IMR-90 (cell line): ENCODE results near the gene POLR1A. TPM values are rescaled to one million over a fixed set of nuclear protein-coding genes. Genes with fewer than 3 reads are reported as not detected.

Source experiments
- ATAC-seq: fragments of 200-7000 bp; cut with Tn5 transposase; 2 replicates; pipeline ENCODE4 v1.9.1; 2020; ENCODE audit warnings: low read depth, mild to moderate bottlenecking, moderate library complexity
- BruUV-seq: library from RNA; stranded (reverse); fragments of 400-500 nt; replicated peaks from 2 replicates; lab custom pipeline; 2021; lab: Mats Ljungman, UMichigan
- CTCF ChIA-PET: fragments of 300-600 bp; formaldehyde crosslinking; extraction: SDS; loops from one replicate; lab custom pipeline; 2021; ENCODE audit warnings: antibody characterized with exemption; lab: Yijun Ruan, JAX
- POLR2A ChIA-PET: fragments of 300-600 bp; sonication (Branson Sonifier 250); formaldehyde crosslinking; loops from one replicate; lab custom pipeline; 2022; ENCODE audit warnings: antibody characterized with exemption; ENCODE audit not compliant: unreplicated experiment; lab: Charles Lee
- DNase-seq: peaks from one replicate; pipeline ENCODE4 v3.0.0; 2013
- H2AFZ ChIP-seq: replicated peaks from 2 replicates; pipeline ENCODE3; 2013; ENCODE audit warnings: low read length, mild to moderate bottlenecking; ENCODE audit not compliant: poor library complexity
- H2AK5ac ChIP-seq: 2 replicates; pipeline ENCODE4 v1.6.1; 2013; ENCODE audit warnings: low read depth, low read length, inconsistent platforms
- H2AK9ac ChIP-seq: replicated peaks from 2 replicates; pipeline ENCODE3; 2013; ENCODE audit warnings: mild to moderate bottlenecking, low read depth, low read length, moderate library complexity; ENCODE audit not compliant: poor library complexity
- H2BK120ac ChIP-seq: 2 replicates; pipeline ENCODE4 v1.6.1; 2013; ENCODE audit warnings: low read depth, low read length, inconsistent platforms
- H2BK15ac ChIP-seq: 3 replicates; pipeline ENCODE4 v1.6.1; 2013; ENCODE audit warnings: low read depth, low read length, inconsistent platforms
- H2BK20ac ChIP-seq: 2 replicates; pipeline ENCODE4 v1.6.1; 2013; ENCODE audit warnings: low read depth, mild to moderate bottlenecking, inconsistent platforms, low read length, moderate library complexity
- H2BK5ac ChIP-seq: 2 replicates; pipeline ENCODE4 v1.6.1; 2013; ENCODE audit warnings: mild to moderate bottlenecking, low read depth, low read length, inconsistent platforms; ENCODE audit not compliant: poor library complexity, severe bottlenecking
- H3K14ac ChIP-seq: replicated peaks from 2 replicates; pipeline ENCODE4 v1.6.1; 2013; ENCODE audit warnings: low read depth, low read length, inconsistent platforms
- H3K18ac ChIP-seq: 2 replicates; pipeline ENCODE4 v1.6.1; 2013; ENCODE audit warnings: low read depth, low read length, control low read depth
- H3K23ac ChIP-seq: 2 replicates; pipeline ENCODE4 v1.6.1; 2013; ENCODE audit warnings: low read depth, low read length, inconsistent platforms
- H3K27ac ChIP-seq: 2 replicates; pipeline ENCODE4 v1.5.1; 2013; ENCODE audit warnings: mild to moderate bottlenecking, control low read depth, low read length; ENCODE audit not compliant: insufficient read depth
- H3K27me3 ChIP-seq: 2 replicates; pipeline ENCODE4 v1.6.1; 2013; ENCODE audit warnings: low read length; ENCODE audit not compliant: control insufficient read depth, insufficient read depth
- H3K36me3 ChIP-seq: 2 replicates; pipeline ENCODE4 v1.6.1; 2013; ENCODE audit warnings: low read length, mixed read lengths; ENCODE audit not compliant: control insufficient read depth, insufficient read depth
- H3K4ac ChIP-seq: 2 replicates; pipeline ENCODE4 v1.6.1; 2013; ENCODE audit warnings: low read depth, low read length, inconsistent platforms
- H3K4me1 ChIP-seq: 2 replicates; pipeline ENCODE4 v1.6.1; 2013; ENCODE audit warnings: low read length, mixed read lengths; ENCODE audit not compliant: control insufficient read depth, insufficient read depth
- H3K4me2 ChIP-seq: 2 replicates; pipeline ENCODE4 v1.6.1; 2013; ENCODE audit warnings: low read depth, mild to moderate bottlenecking, control low read depth, low read length, moderate library complexity
- H3K4me3 ChIP-seq: 2 replicates; pipeline ENCODE4 v1.5.1; 2013; ENCODE audit warnings: low read depth, mild to moderate bottlenecking, control low read depth, low read length, moderate library complexity; ENCODE audit not compliant: insufficient read depth
- H3K56ac ChIP-seq: 2 replicates; pipeline ENCODE4 v1.6.1; 2013; ENCODE audit warnings: low read length, inconsistent platforms; ENCODE audit not compliant: insufficient read depth; ENCODE audit errors: extremely low read depth
- H3K79me1 ChIP-seq, 2 experiments: 2 replicates each; pipeline ENCODE4 v1.6.1; 2013; ENCODE audit warnings: low read length in 2 of 2, inconsistent platforms in 1 of 2, low read depth in 1 of 2
- H3K9ac ChIP-seq: 2 replicates; pipeline ENCODE4 v1.6.1; 2013; ENCODE audit warnings: low read depth, low read length, control low read depth
- H3K9me1 ChIP-seq: 2 replicates; pipeline ENCODE4 v1.6.1; 2013; ENCODE audit warnings: low read length, inconsistent platforms; ENCODE audit not compliant: insufficient read depth
- H3K9me3 ChIP-seq: 2 replicates; pipeline ENCODE4 v1.6.1; 2013; ENCODE audit warnings: low read length; ENCODE audit not compliant: control insufficient read depth, insufficient read depth
- H4K20me1 ChIP-seq: 2 replicates; pipeline ENCODE4 v1.6.1; 2013; ENCODE audit warnings: low read length, inconsistent platforms; ENCODE audit not compliant: insufficient read depth
- H4K5ac ChIP-seq: 2 replicates; pipeline ENCODE4 v1.6.1; 2013; ENCODE audit warnings: mild to moderate bottlenecking, low read depth, low read length, control low read depth
- H4K8ac ChIP-seq, 2 experiments: 2 replicates each; pipeline ENCODE4 v1.6.1; 2013; ENCODE audit warnings: low read depth in 2 of 2, low read length in 2 of 2, control low read depth in 1 of 2, inconsistent platforms in 1 of 2
- H4K91ac ChIP-seq: 2 replicates; pipeline ENCODE4 v1.6.1; 2013; ENCODE audit warnings: low read depth, low read length, inconsistent platforms; ENCODE audit not compliant: insufficient read depth
- BHLHE40 ChIP-seq: fragments of 150-350 bp; IDR thresholded peaks from 2 replicates; pipeline ENCODE4 v1.6.1; 2016; ENCODE audit warnings: mild to moderate bottlenecking, low read depth, low read length
- CEBPB ChIP-seq: IDR thresholded peaks from 2 replicates; pipeline ENCODE4 v1.6.1; 2012; ENCODE audit warnings: low read depth, low read length, improper control_type of control experiment
- CHD1 ChIP-seq: IDR thresholded peaks from 2 replicates; pipeline ENCODE4 v1.6.1; 2012; ENCODE audit warnings: low read depth, low read length, improper control_type of control experiment
- CTCF ChIP-seq: conservative IDR thresholded peaks from 2 replicates; pipeline ENCODE4 v1.5.1; 2012; ENCODE audit warnings: mild to moderate bottlenecking, low read depth, low read length, improper control_type of control experiment
- ELK1 ChIP-seq: fragments of 150-350 bp; IDR thresholded peaks from 2 replicates; pipeline ENCODE4 v1.6.1; 2016; ENCODE audit warnings: low read depth, mild to moderate bottlenecking, low read length, moderate library complexity, borderline replicate concordance
- FOS ChIP-seq: fragments of 150-350 bp; IDR thresholded peaks from 2 replicates; pipeline ENCODE4 v1.6.1; 2016; ENCODE audit warnings: low read depth, low read length
- MAFK ChIP-seq: IDR thresholded peaks from 2 replicates; pipeline ENCODE4 v1.6.1; 2012; ENCODE audit warnings: low read depth, low read length, improper control_type of control experiment
- MAZ ChIP-seq: IDR thresholded peaks from 2 replicates; pipeline ENCODE4 v1.6.1; 2012; ENCODE audit warnings: low read depth, mild to moderate bottlenecking, low read length, improper control_type of control experiment, moderate library complexity, borderline replicate concordance
- MXI1 ChIP-seq: IDR thresholded peaks from 2 replicates; pipeline ENCODE4 v1.6.1; 2012; ENCODE audit warnings: low read depth, mild to moderate bottlenecking, low read length, moderate library complexity, borderline replicate concordance
- NFE2L2 ChIP-seq: fragments of 150-350 bp; IDR thresholded peaks from 2 replicates; pipeline ENCODE4 v1.6.1; 2016; ENCODE audit warnings: low read depth, mild to moderate bottlenecking, low read length
- POLR2A ChIP-seq: IDR thresholded peaks from 2 replicates; pipeline ENCODE4 v1.6.1; 2012; ENCODE audit warnings: mild to moderate bottlenecking, low read depth, low read length
- RAD21 ChIP-seq: IDR thresholded peaks from 2 replicates; pipeline ENCODE4 v1.6.1; 2012; ENCODE audit warnings: low read length, improper control_type of control experiment
- RCOR1 ChIP-seq: IDR thresholded peaks from 2 replicates; pipeline ENCODE4 v1.6.1; 2012; ENCODE audit warnings: mild to moderate bottlenecking, low read length, improper control_type of control experiment; ENCODE audit not compliant: insufficient replicate concordance
- RFX5 ChIP-seq: IDR thresholded peaks from 2 replicates; pipeline ENCODE4 v1.8.0; 2012; ENCODE audit warnings: low read depth, mild to moderate bottlenecking, low read length, moderate library complexity
- SMC3 ChIP-seq: fragments of 150-350 bp; IDR thresholded peaks from 2 replicates; pipeline ENCODE4 v1.6.1; 2016; ENCODE audit warnings: low read depth, mild to moderate bottlenecking, antibody characterized with exemption, low read length, moderate library complexity
- USF2 ChIP-seq: fragments of 150-350 bp; IDR thresholded peaks from 2 replicates; pipeline ENCODE4 v1.6.1; 2017; ENCODE audit warnings: mild to moderate bottlenecking, antibody characterized with exemption, low read length, low read depth
- WGBS, 2 experiments: methylation state at CpG; one replicate each; pipeline versions ENCODE4 v1.1.5 to v1.1.7; 2013; ENCODE audit warnings: missing lambda C conversion rate in 2 of 2; ENCODE audit not compliant: insufficient read length in 1 of 2; ENCODE audit errors: extremely low coverage in 2 of 2; 5-methylcytosine and 5-hydroxymethylcytosine counted together
- dilution Hi-C: fragments of 300-500 bp; cut with HindIII; formaldehyde crosslinking; loops from one replicate; pipeline ENCODE4 v1.14.3; 2018; ENCODE audit warnings: low sequenced_read_pairs; ENCODE audit not compliant: unreplicated experiment
- in situ Hi-C: fragments of 300-500 bp; cut with MboI; formaldehyde crosslinking; loops from 3 replicates; pipeline ENCODE4 v1.14.3; 2019; ENCODE audit warnings: low sequenced_read_pairs, inconsistent platforms, mixed read lengths
- intact Hi-C: fragments of 100-400 bp; cut with micrococcal nuclease; formaldehyde crosslinking; loops from 2 replicates; pipeline ENCODE4 v1.10.0; 2022
- polyA plus RNA-seq, 3 experiments: library from polyadenylated mRNA; depleted of rRNA; stranded (reverse); fragments of >200 nt; gene quantifications; 2 replicates each; pipeline ENCODE4 v1.2.3, GENCODE V29; 2012; ENCODE audit warnings: low replicate concordance in 1 of 3
- total RNA-seq: library from RNA; depleted of rRNA; stranded (reverse); fragments of >200 nt; gene quantifications from 2 replicates; pipeline ENCODE4 v1.2.3, GENCODE V29; 2012

Gene POLR1A
- total and polyA plus RNA-seq, 2 of the 4 experiments (the other 2 are of a cell fraction): 7.6 to 27.4 TPM

GRCh38 chr2:86052676-86053075 lies 53.0 kb downstream of the POLR1A start:
- WGBS, 2 experiments: 98% methylated on average over 9 of the region's 16 CpGs; no CpG with 5 or more reads in 1 of the 2 experiments
- Histone ChIP-seq H4K8ac (no peak overlapping the region), H3K9me1 (peaks cover 10% of the 10 kb centered on the region; the same call in 1 of the 2 replicates), H3K9me3 (no peaks in the 10 kb centered on the region), H3K4ac (no peak overlapping the region), H3K27ac (no peak overlapping the region), H3K4me3 (no peak overlapping the region), H2BK15ac (no peak overlapping the region), H2BK120ac (no peak overlapping the region), H2AK9ac (no peak overlapping the region), H2BK5ac (no peak overlapping the region), H3K23ac (no peak overlapping the region), H3K9ac (no peak overlapping the region), H3K79me1 (peaks cover 2 to 7% of the 10 kb centered on the region in 2 experiments; a peak in 1 of 4 replicates), H3K27me3 (no peaks in the 10 kb centered on the region), H2AFZ (no peak overlapping the region), H3K4me2 (no peak overlapping the region), H2BK20ac (no peak overlapping the region), H4K20me1 (no peaks in the 10 kb centered on the region), H3K14ac (no peak overlapping the region), H4K5ac (no peak overlapping the region), H4K91ac (no peak overlapping the region), H3K36me3 (peaks cover 43% of the 10 kb centered on the region), H3K56ac (no peak overlapping the region), H3K18ac (no peak overlapping the region), H3K4me1 (peaks cover 8% of the 10 kb centered on the region), H2AK5ac (no peak overlapping the region)
- ATAC-seq (no peak), DNase-seq (no peak)
- intact Hi-C loops: no loop called here
- ChIA-PET POLR2A (no interaction called here), CTCF (no interaction called here)
- dilution Hi-C loops: no loop called here
- in situ Hi-C loops: no loop called here
- no TSS peak for BruUV-seq
- no peak for TF ChIP-seq USF2
- TF ChIP-seq RCOR1: no peak
- no peak for TF ChIP-seq CTCF
- TF ChIP-seq FOS: no peak
- no peak for TF ChIP-seq POLR2A
- no peak for TF ChIP-seq SMC3
- TF ChIP-seq MAZ: no peak
- TF ChIP-seq BHLHE40: no peak
- TF ChIP-seq CEBPB: no peak
- TF ChIP-seq RFX5: no peak
- no peak for TF ChIP-seq NFE2L2
- TF ChIP-seq MXI1: no peak
- no peak for TF ChIP-seq RAD21
- TF ChIP-seq ELK1: no peak
- TF ChIP-seq MAFK: no peak
- TF ChIP-seq CHD1: no peak
